CD14-positive monocyte (primary cell): ENCODE data around the gene PRSS50. TPM values are rescaled to one million over a fixed set of nuclear protein-coding genes. Genes with fewer than 3 reads are reported as not detected.
A peak's percentile ranks its signal among the peaks of the same experiment; 100 is the strongest.

Experiments used
- DNase-seq, 3 donors: peaks; one replicate each; pipeline ENCODE4 v3.0.0-alpha.2; 2011 to 2022
- H2AFZ ChIP-seq: 2 replicates; pipeline ENCODE4 v1.6.0; 2012; ENCODE audit warnings: mild to moderate bottlenecking, low read depth, low read length, inconsistent platforms; ENCODE audit not compliant: insufficient read depth, poor library complexity, severe bottlenecking
- H3K27ac ChIP-seq, 2 donors: 1 replicate in 1 of 2; 2 replicates in 1 of 2; pipeline ENCODE4 v1.5.1; 2012 to 2013; ENCODE audit warnings: low read length in 2 of 2, control low read depth in 1 of 2, inconsistent platforms in 1 of 2, low read depth in 1 of 2, mild to moderate bottlenecking in 1 of 2
- H3K27me3 ChIP-seq, 2 donors: one replicate each; pipeline versions ENCODE4 v1.6.0 to v1.6.1; 2011 to 2013; ENCODE audit warnings: low read length in 2 of 2; ENCODE audit not compliant: control insufficient read depth in 2 of 2, insufficient read depth in 2 of 2
- H3K36me3 ChIP-seq, 2 donors: replicated peaks in 1 of 2; 1 replicate in 1 of 2; 2 replicates in 1 of 2; pipeline versions ENCODE4 v1.5.1 to v1.6.1; 2012 to 2013; ENCODE audit warnings: low read length in 2 of 2, control low read depth in 1 of 2, inconsistent platforms in 1 of 2, mild to moderate bottlenecking in 1 of 2; ENCODE audit not compliant: insufficient read depth in 2 of 2, control insufficient read depth in 1 of 2
- H3K4me1 ChIP-seq, 2 donors: 1 replicate in 1 of 2; 2 replicates in 1 of 2; pipeline versions ENCODE4 v1.5.1 to v1.6.1; 2012 to 2013; ENCODE audit warnings: low read length in 2 of 2, control low read depth in 1 of 2, inconsistent platforms in 1 of 2, mild to moderate bottlenecking in 1 of 2, moderate library complexity in 1 of 2; ENCODE audit not compliant: insufficient read depth in 2 of 2, control insufficient read depth in 1 of 2
- H3K4me2 ChIP-seq: replicated peaks from 2 replicates; pipeline ENCODE3; 2012; ENCODE audit warnings: low read length, moderate library complexity, mild to moderate bottlenecking; ENCODE audit not compliant: poor library complexity, severe bottlenecking; ENCODE audit errors: extremely low read depth
- H3K4me3 ChIP-seq, 3 experiments: fragments of 200-600 bp in 1 of 3; sonication (generic) in 1 of 3; replicated peaks in 1 of 3; 1 replicate in 2 of 3; 2 replicates in 1 of 3; pipeline ENCODE4 v1.5.1; 2011 to 2013; ENCODE audit warnings: low read length in 3 of 3, mild to moderate bottlenecking in 3 of 3, control low read depth in 2 of 3, low read depth in 2 of 3, inconsistent platforms in 1 of 3, moderate library complexity in 1 of 3
- H3K79me2 ChIP-seq: 2 replicates; pipeline ENCODE4 v1.6.0; 2012; ENCODE audit warnings: mild to moderate bottlenecking, control low read depth, inconsistent platforms, low read length, moderate library complexity; ENCODE audit not compliant: insufficient read depth
- H3K9ac ChIP-seq: 2 replicates; pipeline ENCODE4 v1.6.0; 2017; ENCODE audit warnings: low read length, mild to moderate bottlenecking; ENCODE audit not compliant: insufficient read depth, poor library complexity, severe bottlenecking
- H3K9me3 ChIP-seq, 2 donors: replicated peaks in 1 of 2; 1 replicate in 1 of 2; 2 replicates in 1 of 2; pipeline versions ENCODE4 v1.5.1 to v1.6.1; 2012 to 2013; ENCODE audit warnings: low read length in 2 of 2, control low read depth in 1 of 2; ENCODE audit not compliant: control insufficient read depth in 1 of 2, insufficient read depth in 1 of 2
- H4K20me1 ChIP-seq: 2 replicates; pipeline ENCODE4 v1.6.0; 2012; ENCODE audit warnings: mild to moderate bottlenecking, low read length, control low read depth, moderate library complexity; ENCODE audit not compliant: insufficient read depth
- H3K27ac Mint-ChIP-seq, 7 donors: one replicate each; pipeline ENCODE4 v1.8.0; 2020; ENCODE audit warnings: mild to moderate bottlenecking in 7 of 7, mixed read lengths in 7 of 7, moderate library complexity in 6 of 7, inconsistent platforms in 2 of 7
- H3K27me3 Mint-ChIP-seq, 3 donors: one replicate each; pipeline ENCODE4 v1.8.0; 2021 to 2022; ENCODE audit warnings: low read depth in 3 of 3, mild to moderate bottlenecking in 3 of 3, mixed read lengths in 3 of 3, moderate library complexity in 3 of 3, inconsistent platforms in 1 of 3
- H3K36me3 Mint-ChIP-seq, 2 donors: one replicate each; pipeline ENCODE4 v1.8.0; 2020; ENCODE audit warnings: mixed read lengths in 2 of 2, inconsistent platforms in 1 of 2, mild to moderate bottlenecking in 1 of 2
- H3K4me1 Mint-ChIP-seq: one replicate; pipeline ENCODE4 v1.8.0; 2020; ENCODE audit warnings: mild to moderate bottlenecking, mixed read lengths
- H3K4me3 Mint-ChIP-seq, 2 donors: one replicate each; pipeline ENCODE4 v1.8.0; 2020; ENCODE audit warnings: mild to moderate bottlenecking in 2 of 2, mixed read lengths in 2 of 2, moderate library complexity in 1 of 2
- H3K9me3 Mint-ChIP-seq, 7 donors: one replicate each; pipeline ENCODE4 v1.8.0; 2020 to 2022; ENCODE audit warnings: mixed read lengths in 7 of 7, mild to moderate bottlenecking in 6 of 7, moderate library complexity in 6 of 7, inconsistent platforms in 2 of 7
- WGBS: methylation state at CpG from one replicate; pipeline ENCODE4 v1.1.5; 2013; ENCODE audit warnings: missing lambda C conversion rate; ENCODE audit not compliant: insufficient coverage; 5-methylcytosine and 5-hydroxymethylcytosine counted together
- intact Hi-C, 2 donors: fragments of 100-400 bp; cut with micrococcal nuclease; formaldehyde crosslinking; loops; one replicate each; pipeline versions ENCODE4 v1.15.0 to v1.15.1; 2023
- polyA plus RNA-seq, 3 donors: library from polyadenylated mRNA; depleted of rRNA in 1 of 3; unstranded in 2 of 3; stranded (reverse) in 1 of 3; fragments of 300-500 nt in 2 of 3; fragments of >200 nt in 1 of 3; fragmentation: Illumina TruSeq in 2 of 3; gene quantifications; 1 replicate in 2 of 3; 2 replicates in 1 of 3; pipeline ENCODE4 v1.2.3, GENCODE V29; 2012 to 2021
- TF ChIP-seq, protein P1 (sequence below): fragments of 200-600 bp; IDR thresholded peaks from one replicate; pipeline ENCODE4 v1.8.0; 2022; ENCODE audit warnings: antibody characterized with exemption, mild to moderate bottlenecking

PRSS50 gene
- polyA plus RNA-seq, 3 donors, result not detected

DNA sequence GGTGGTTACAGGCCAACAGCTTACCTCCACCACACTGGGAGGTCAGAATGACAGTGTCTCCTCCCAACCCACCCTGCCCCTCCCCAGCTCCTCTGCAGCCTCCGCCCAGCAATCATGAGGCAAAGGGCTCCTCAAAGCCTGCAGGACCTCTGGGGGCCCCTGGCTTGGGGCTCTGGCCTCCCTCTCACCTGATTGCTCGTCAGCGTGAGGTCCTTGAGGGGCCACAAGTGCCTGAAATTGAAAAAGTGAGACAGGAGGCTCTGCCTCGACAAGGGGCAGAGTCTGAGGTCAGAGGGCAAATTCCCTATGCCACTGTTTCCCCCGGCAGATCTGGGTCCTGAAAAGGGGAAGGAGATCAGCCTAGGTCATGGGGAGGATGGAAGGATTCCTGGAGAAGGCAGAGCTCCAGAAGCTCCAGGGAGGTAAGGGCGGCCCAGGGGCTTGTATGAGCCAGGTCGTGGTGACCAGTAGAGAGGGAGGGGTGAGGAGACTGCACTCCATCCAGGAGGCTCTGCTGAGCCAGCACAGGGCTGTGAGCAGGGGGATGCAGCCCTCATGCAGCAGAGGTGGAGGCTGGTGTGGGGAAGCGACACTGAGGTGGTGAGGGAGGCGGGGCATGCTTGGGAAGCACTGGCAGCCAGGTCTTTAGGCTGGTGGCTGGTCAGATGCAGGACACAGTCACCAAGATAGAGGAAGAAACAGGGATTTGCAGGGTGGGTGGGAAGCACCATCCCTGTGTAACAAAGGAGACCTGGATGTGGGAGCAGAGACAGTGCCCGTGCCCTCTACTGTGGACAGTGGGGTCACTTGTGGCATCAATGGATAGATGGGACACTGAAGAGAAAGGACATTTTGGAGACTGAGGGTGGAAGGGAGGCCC, 44.3 kb downstream of the PRSS50 start:
- no peak for DNase-seq

GRCh38 chr3:46672349-46672695, 45.3 kb downstream of the PRSS50 start:
- no peak overlapping the region for H3K27ac Mint-ChIP-seq
- peaks cover 0 to 2% (median 0%) of the 10 kb centered on the region in 7 donors for H3K9me3 Mint-ChIP-seq
- H3K4me1 Mint-ChIP-seq, result peaks cover 2% of the 10 kb centered on the region
- Histone ChIP-seq H4K20me1 (no peaks in the 10 kb centered on the region), H3K27me3 (no peaks in the 10 kb centered on the region), H3K9ac (no peak overlapping the region), H3K79me2 (no peaks in the 10 kb centered on the region), H3K4me1 (no peaks in the 10 kb centered on the region), H3K4me3 (no peak overlapping the region), H3K27ac (no peak overlapping the region), H2AFZ (no peak overlapping the region), H3K36me3 (no peaks in the 10 kb centered on the region), H3K9me3 (no peaks in the 10 kb centered on the region), H3K4me2 (no peak overlapping the region)
- H3K27me3 Mint-ChIP-seq, result peaks cover 0 to 2% (median 2%) of the 10 kb centered on the region in 3 donors
- H3K36me3 Mint-ChIP-seq, result no peaks in the 10 kb centered on the region
- TF ChIP-seq, protein P1, sequence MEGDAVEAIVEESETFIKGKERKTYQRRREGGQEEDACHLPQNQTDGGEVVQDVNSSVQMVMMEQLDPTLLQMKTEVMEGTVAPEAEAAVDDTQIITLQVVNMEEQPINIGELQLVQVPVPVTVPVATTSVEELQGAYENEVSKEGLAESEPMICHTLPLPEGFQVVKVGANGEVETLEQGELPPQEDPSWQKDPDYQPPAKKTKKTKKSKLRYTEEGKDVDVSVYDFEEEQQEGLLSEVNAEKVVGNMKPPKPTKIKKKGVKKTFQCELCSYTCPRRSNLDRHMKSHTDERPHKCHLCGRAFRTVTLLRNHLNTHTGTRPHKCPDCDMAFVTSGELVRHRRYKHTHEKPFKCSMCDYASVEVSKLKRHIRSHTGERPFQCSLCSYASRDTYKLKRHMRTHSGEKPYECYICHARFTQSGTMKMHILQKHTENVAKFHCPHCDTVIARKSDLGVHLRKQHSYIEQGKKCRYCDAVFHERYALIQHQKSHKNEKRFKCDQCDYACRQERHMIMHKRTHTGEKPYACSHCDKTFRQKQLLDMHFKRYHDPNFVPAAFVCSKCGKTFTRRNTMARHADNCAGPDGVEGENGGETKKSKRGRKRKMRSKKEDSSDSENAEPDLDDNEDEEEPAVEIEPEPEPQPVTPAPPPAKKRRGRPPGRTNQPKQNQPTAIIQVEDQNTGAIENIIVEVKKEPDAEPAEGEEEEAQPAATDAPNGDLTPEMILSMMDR, result no peak
- DNase-seq, result no peak
- 100% methylated on average over 6 of the region's 6 CpGs for WGBS
- intact Hi-C loops, result no loop called here
- no peak overlapping the region for H3K4me3 Mint-ChIP-seq

More for the DNA sequence above, 44.3 kb downstream of the PRSS50 start:
- H3K9me3 ChIP-seq, result no peaks in the 10 kb centered on the region
- peaks cover 6% of the 10 kb centered on the region for H3K4me1 Mint-ChIP-seq
- no peaks in the 10 kb centered on the region for H3K4me1 ChIP-seq
- H3K4me2 ChIP-seq, result no peak overlapping the region
- H3K9me3 Mint-ChIP-seq, result peaks cover 0 to 2% (median 0%) of the 10 kb centered on the region in 7 donors
- no peak overlapping the region for H3K4me3 ChIP-seq
- no peaks in the 10 kb centered on the region for H4K20me1 ChIP-seq
- H3K4me3 Mint-ChIP-seq, result no peak overlapping the region
- H3K9ac ChIP-seq, result no peak overlapping the region
- intact Hi-C loops, result no loop called here
- no peak overlapping the region for H2AFZ ChIP-seq
- TF ChIP-seq, protein P1, result no peak
- H3K36me3 Mint-ChIP-seq, result no peaks in the 10 kb centered on the region
- peak overlapping the region in 1 of 7 donors; percentile 84 for H3K27ac Mint-ChIP-seq
- no peaks in the 10 kb centered on the region for H3K79me2 ChIP-seq
- H3K27me3 ChIP-seq, result no peaks in the 10 kb centered on the region
- no peak overlapping the region for H3K27ac ChIP-seq
- 90% methylated on average over 9 of the region's 10 CpGs for WGBS
- no peaks in the 10 kb centered on the region for H3K36me3 ChIP-seq
- H3K27me3 Mint-ChIP-seq, result peaks cover 0 to 2% (median 2%) of the 10 kb centered on the region in 3 donors
